AG04450 (cell line): ENCODE results near the gene TMEM120A. TPM values are rescaled to one million over a fixed set of nuclear protein-coding genes. Genes with fewer than 3 reads are reported as not detected.
"Not testable (repeated sequence)": the region's sequence is repeated elsewhere in the genome, so short reads cannot be mapped to it uniquely, and the experiment has no call there.

ENCODE experiments used
- CTCF ChIA-PET: fragments of 300-600, 350-600 bp; formaldehyde crosslinking; extraction: SDS; loops from one replicate; lab custom pipeline; 2022; ENCODE audit warnings: antibody characterized with exemption, inconsistent platforms; lab: Charles Lee
- POLR2A ChIA-PET: fragments of 350-600 bp; formaldehyde crosslinking; extraction: SDS; loops from one replicate; lab custom pipeline; 2021; ENCODE audit warnings: antibody characterized with exemption, inconsistent platforms; lab: Yijun Ruan, JAX
- DNase-seq: peaks from one replicate; pipeline ENCODE4 v3.0.0-alpha.2; 2011; ENCODE audit warnings: low read depth, low spot score
- H3K27ac ChIP-seq: one replicate; pipeline ENCODE4 v1.5.1; 2012; ENCODE audit warnings: low read depth, low read length, control low read depth
- H3K27me3 ChIP-seq: one replicate; pipeline ENCODE4 v1.6.0; 2012; ENCODE audit warnings: low read length; ENCODE audit not compliant: control insufficient read depth, insufficient read depth
- H3K4me3 ChIP-seq: 2 replicates; pipeline ENCODE4 v1.5.1; 2011; ENCODE audit warnings: mild to moderate bottlenecking, low read depth, low read length, control low read depth
- H3K9me3 ChIP-seq: 2 replicates; pipeline ENCODE4 v1.5.1; 2012; ENCODE audit warnings: low read length; ENCODE audit not compliant: control insufficient read depth, insufficient read depth
- polyA plus RNA-seq: library from polyadenylated mRNA; depleted of rRNA; stranded (reverse); fragments of >200 nt; gene quantifications from 2 replicates; pipeline ENCODE4 v1.2.3, GENCODE V29; 2011
- TF ChIP-seq, protein P1 (sequence below): IDR thresholded peaks from 2 replicates; pipeline ENCODE4 v1.5.1; 2011; ENCODE audit warnings: low read depth, low read length, control low read depth, inconsistent platforms

TMEM120A gene
- polyA plus RNA-seq, 1 experiment: 46.3 TPM

DNA sequence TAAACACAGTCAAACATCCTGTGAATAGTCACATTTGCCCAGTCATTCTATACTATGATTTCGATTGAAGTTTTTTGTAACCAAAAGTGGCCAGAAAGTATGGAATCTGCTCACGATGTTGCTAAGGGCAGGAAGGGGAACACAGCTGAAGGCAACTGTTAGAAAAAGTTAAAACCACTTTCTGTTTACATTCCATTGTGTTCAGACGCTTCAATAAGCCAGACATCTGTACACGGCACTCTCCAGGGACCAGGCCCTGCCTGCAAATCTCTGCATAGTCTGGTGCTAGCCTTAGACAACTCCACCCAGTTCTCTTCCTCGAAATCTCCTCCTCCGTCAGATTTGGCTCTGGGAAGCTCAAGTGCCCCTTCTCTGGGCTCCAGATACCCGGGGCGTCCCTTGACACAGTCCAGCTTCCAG is 17.1 kb upstream of the TMEM120A start:
- H3K9me3 ChIP-seq: no peaks in the 10 kb centered on the region
- POLR2A ChIA-PET: interaction anchor here (0.6 to 1.7 kb wide), 4 partner anchors 36 to 169 kb away, joined by 3 to 6 read pairs (median 4); partner anchors contain the start of genes MDH2 and STYXL1
- DNase-seq: peak; percentile 80
- CTCF ChIA-PET: interaction anchor here (0.6 to 3.3 kb wide), 5 partner anchors 9 to 303 kb away, joined by 3 to 26 read pairs (median 5); no protein-coding TSS in a partner anchor
- no peaks in the 10 kb centered on the region for H3K27me3 ChIP-seq
- TF ChIP-seq, protein P1, sequence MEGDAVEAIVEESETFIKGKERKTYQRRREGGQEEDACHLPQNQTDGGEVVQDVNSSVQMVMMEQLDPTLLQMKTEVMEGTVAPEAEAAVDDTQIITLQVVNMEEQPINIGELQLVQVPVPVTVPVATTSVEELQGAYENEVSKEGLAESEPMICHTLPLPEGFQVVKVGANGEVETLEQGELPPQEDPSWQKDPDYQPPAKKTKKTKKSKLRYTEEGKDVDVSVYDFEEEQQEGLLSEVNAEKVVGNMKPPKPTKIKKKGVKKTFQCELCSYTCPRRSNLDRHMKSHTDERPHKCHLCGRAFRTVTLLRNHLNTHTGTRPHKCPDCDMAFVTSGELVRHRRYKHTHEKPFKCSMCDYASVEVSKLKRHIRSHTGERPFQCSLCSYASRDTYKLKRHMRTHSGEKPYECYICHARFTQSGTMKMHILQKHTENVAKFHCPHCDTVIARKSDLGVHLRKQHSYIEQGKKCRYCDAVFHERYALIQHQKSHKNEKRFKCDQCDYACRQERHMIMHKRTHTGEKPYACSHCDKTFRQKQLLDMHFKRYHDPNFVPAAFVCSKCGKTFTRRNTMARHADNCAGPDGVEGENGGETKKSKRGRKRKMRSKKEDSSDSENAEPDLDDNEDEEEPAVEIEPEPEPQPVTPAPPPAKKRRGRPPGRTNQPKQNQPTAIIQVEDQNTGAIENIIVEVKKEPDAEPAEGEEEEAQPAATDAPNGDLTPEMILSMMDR: no peak
- peak overlapping the region; percentile 86 for H3K27ac ChIP-seq
- no peak overlapping the region; the same call in 1 of the 2 replicates for H3K4me3 ChIP-seq

DNA sequence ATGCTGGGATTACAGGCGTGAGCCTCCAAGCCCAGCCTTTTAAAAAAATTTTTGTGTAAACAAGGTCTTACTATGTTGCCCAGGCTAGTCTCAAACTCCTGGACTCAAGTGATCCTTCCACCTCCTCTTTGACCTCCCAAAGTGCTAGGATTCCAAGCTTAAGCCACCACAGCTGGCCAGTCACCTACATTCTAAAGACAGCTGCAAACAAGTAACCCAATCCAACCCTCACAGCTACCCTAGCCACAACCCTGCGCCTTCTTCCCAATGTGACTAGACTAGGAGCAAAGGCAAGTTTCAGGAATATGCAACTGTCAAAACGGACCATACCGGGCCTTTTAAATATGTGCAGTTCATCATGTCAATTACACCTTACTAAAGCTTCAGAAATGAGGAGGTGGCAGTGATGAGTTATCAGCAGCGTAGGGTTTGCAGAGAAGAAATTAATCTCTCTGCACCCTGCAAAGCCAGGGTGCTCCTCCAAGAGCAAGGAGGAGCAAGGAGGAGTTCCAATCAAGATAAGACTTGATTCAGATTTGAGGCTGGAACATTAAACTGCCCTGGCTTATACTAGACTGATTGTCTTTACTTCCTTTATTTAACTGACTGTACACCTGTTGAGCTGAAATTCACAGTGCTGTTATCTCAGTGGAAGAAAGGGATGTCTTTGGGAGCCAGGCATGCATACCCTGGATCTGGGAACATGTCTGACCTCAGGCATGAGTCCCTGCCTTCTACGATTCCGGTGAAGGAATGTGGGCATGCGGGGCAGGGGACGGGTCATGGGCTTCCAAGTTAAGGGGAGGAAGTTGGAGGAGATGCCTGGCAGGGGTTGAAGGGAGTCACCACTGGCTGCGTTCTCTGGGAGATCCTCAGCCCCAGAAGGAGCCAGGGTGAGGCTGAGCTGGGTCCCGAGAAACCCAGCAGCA is 15.5 kb upstream of the TMEM120A start:
- no peak overlapping the region for H3K27ac ChIP-seq
- ChIA-PET POLR2A (interaction anchor here (0.5 to 1.3 kb wide), 3 partner anchors 72 to 250 kb away, joined by 3 to 4 read pairs (median 3); no protein-coding TSS in a partner anchor), CTCF (interaction anchor here (0.5 to 3.3 kb wide), 2 partner anchors 11 to 946 kb away, joined by 3 to 26 read pairs; no protein-coding TSS in a partner anchor)
- no peaks in the 10 kb centered on the region for H3K27me3 ChIP-seq
- H3K9me3 ChIP-seq: no peaks in the 10 kb centered on the region
- TF ChIP-seq, protein P1: no peak
- no peak for DNase-seq
- no peak overlapping the region for H3K4me3 ChIP-seq

DNA sequence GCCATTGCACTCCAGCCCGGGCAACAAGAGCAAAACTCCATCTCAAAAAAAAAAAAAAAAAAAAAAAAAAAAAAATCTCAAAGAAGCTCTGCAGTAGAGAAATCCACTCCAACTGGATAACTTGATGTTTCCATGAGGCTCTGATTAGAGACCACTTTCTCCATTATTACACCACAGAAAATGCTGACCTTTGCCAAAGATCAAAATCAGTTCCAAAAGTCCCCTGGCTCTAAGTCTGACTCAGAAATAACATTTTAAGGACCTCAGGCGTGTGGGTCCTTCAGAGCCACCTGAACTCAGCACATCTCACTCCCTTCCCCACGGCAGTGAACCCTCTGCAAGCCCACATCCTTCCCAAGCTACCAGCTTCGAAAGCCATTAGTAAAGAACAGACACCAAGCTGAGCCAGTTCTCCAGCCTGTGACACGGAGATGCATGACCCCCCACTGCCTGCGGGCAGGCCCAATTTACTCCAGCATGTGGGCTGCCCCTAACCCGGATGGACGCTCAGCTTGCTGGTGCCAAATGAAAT is 13.8 kb upstream of the TMEM120A start:
- Histone ChIP-seq H3K27me3 (no peaks in the 10 kb centered on the region), H3K27ac (no peak overlapping the region), H3K4me3 (no peak overlapping the region), H3K9me3 (no peaks in the 10 kb centered on the region)
- TF ChIP-seq, protein P1: no peak
- ChIA-PET POLR2A (interaction anchor here (0.6 to 0.7 kb wide), 2 partner anchors 15 to 23 kb away, joined by 3 to 5 read pairs; no protein-coding TSS in a partner anchor), CTCF (interaction anchor here (0.6 to 1.2 kb wide), 3 partner anchors 12 to 245 kb away, joined by 3 to 6 read pairs (median 6); partner anchors contain the start of genes MDH2 and STYXL1)
- no peak for DNase-seq

DNA sequence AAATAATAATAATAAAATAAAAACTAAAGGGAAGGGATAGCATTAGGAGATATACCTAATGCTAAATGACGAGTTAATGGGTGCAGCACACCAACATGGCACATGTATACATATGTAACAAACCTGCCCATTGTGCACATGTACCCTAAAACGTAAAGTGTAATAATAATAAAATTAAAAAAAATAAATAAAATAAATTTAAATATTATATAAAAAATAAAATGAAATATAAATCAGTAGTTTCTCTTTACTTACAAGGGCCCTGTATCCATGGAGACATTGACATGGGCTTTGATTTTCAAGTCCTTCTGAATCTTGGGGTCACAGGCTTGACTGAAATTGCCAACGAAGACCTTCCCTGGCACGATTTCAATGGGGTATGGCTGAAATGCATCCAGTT is 10.6 kb upstream of the TMEM120A start:
- DNase-seq, CTCF ChIA-PET, H3K4me3 ChIP-seq, H3K9me3 ChIP-seq, POLR2A ChIA-PET, H3K27ac ChIP-seq, H3K27me3 ChIP-seq: not testable (repeated sequence)

DNA sequence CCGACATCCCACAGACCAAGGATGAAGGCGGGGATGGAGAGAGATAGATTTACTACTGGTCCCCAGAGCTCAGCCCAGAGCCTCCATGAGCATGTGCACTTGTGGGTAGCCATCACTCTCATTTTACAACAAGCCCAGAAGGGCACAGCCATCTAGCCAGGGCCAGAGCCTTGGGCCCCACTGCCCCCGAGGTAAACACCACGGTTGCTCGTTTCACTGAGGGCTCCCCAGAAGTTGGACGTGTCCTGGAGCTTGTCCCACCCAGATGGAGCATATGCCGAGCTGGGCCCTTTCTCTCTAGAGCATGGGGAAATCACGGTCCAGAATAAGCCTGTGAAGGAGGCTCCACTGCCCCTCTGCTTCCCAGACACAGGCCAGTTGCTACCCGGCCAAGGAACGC is 9.0 kb upstream of the TMEM120A start:
- TF ChIP-seq, protein P1: no peak
- POLR2A ChIA-PET: no interaction called here
- DNase-seq: no peak
- no peaks in the 10 kb centered on the region; the same call in 1 of the 2 replicates for H3K9me3 ChIP-seq
- CTCF ChIA-PET: no interaction called here
- H3K27me3 ChIP-seq: no peaks in the 10 kb centered on the region
- H3K27ac ChIP-seq: no peak overlapping the region
- no peak overlapping the region for H3K4me3 ChIP-seq
